Measurements from ENCODE around the gene CASZ1.

Gene CASZ1

DNA sequence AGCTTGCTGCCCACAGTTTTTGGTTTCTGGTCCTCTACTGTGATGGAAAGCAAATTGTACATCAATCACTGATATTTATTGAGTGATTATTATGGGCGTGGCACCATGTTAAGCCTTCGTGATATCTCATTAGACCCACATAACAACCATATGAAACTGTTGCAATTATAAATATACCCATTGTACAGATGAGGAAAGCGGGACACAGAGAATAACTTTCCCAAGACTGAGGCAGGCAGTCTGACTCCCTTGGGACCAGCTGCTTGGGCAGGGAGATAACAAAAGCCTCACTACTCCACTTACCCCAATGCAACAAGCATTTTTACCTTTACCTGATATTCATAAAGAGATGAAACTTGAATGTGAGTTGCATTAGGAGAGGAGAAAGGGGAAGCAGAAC, 4.3 kb upstream of the CASZ1 start:
- DNase-seq (ENCODE audit: insufficient read length, low spot score) (no peak), FAIRE-seq (no peak)
- no peak for TF ChIP-seq TAF1 (IDR thresholded peaks at IDR 0.05; ENCODE audit: low read depth, low read length)
- TF ChIP-seq POLR2AphosphoS5 (IDR thresholded peaks at IDR 0.05; ENCODE audit: low read depth, low read length), result no peak
- TF ChIP-seq POU2F2 (IDR thresholded peaks at IDR 0.05; ENCODE audit: low read depth, low read length), result no peak
- TF ChIP-seq SPI1 (IDR thresholded peaks at IDR 0.05; ENCODE audit: low read depth, low read length), result no peak
- TF ChIP-seq PAX5 (IDR thresholded peaks at IDR 0.05; ENCODE audit: insufficient read depth, low read length, severe bottlenecking), result no peak
- no peak for TF ChIP-seq POLR2A (IDR thresholded peaks at IDR 0.05; ENCODE audit: low read depth, low read length)

DNA sequence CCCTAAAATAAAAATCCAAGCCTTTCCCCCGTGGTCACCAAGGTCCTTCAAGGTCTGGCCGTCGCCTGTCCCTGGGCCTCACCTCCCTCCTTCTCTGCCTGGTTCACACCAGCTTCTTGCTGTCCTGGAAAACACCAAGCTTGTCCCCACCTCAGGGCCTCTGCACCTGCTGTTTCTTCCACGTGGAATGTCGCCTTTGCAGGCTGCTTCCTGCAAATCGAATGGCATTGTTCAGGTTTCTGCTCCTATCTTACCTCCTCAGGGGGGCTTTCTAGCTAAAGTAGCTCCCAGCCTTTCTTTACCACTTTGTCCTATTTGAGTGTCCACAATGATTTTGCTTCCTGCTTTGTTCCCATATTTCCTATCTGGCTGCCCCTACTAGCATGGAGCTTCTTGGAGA, 3.3 kb upstream of the CASZ1 start:
- no peak for TF ChIP-seq PAX5 (IDR thresholded peaks at IDR 0.05; ENCODE audit: insufficient read depth, low read length, severe bottlenecking)
- no peak for TF ChIP-seq SPI1 (IDR thresholded peaks at IDR 0.05; ENCODE audit: low read depth, low read length)
- no peak for TF ChIP-seq POLR2AphosphoS5 (IDR thresholded peaks at IDR 0.05; ENCODE audit: low read depth, low read length)
- TF ChIP-seq POLR2A (IDR thresholded peaks at IDR 0.05; ENCODE audit: low read depth, low read length), result no peak
- no peak for TF ChIP-seq TAF1 (IDR thresholded peaks at IDR 0.05; ENCODE audit: low read depth, low read length)
- no peak for TF ChIP-seq POU2F2 (IDR thresholded peaks at IDR 0.05; ENCODE audit: low read depth, low read length)
- FAIRE-seq (no peak), DNase-seq (ENCODE audit: insufficient read length, low spot score) (no peak)

DNA sequence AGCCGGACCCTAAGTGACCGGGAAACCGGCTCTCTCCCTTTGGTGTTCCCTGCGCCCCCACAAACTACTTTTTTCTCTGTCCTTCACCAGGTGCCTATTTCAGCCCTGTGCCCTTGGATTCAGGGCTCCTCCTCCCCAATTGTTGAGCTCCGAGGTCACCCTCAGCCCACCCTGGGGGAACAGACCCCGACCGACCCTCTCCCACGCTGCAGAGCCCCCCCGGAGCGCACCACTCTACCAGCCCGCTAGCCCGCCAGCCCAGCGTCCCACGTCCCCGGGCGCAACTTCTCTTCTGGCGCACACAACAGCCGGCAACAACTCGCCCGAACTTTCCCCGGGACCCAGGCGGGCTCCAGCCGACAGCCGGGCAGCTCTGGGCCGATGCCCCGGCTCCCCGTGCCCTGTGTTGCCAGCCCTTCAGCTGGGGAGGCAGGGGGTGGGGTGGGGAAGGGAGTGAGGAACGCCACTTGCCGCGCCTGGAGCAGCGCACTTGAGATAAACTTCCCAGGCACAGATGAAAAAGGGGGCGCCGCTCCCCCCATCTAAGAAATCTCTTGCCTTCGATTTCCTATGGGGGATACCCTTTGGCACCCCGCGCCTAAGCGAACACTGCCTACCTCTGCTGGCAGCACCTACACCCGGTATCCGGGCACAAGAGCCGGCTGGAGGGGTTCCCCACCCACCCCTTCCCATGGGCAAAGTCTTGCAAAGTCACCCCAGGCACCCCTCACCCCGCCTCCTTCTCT, 997 bp downstream of the CASZ1 start:
- no peak for DNase-seq (ENCODE audit: insufficient read length, low spot score)
- TF ChIP-seq POLR2A (IDR thresholded peaks at IDR 0.05; ENCODE audit: low read depth, low read length), result no peak
- TF ChIP-seq TAF1 (IDR thresholded peaks at IDR 0.05; ENCODE audit: low read depth, low read length), result no peak
- no peak for TF ChIP-seq POU2F2 (IDR thresholded peaks at IDR 0.05; ENCODE audit: low read depth, low read length)
- TF ChIP-seq PAX5 (IDR thresholded peaks at IDR 0.05; ENCODE audit: insufficient read depth, low read length, severe bottlenecking), result no peak
- TF ChIP-seq SPI1 (IDR thresholded peaks at IDR 0.05; ENCODE audit: low read depth, low read length), result no peak
- no peak for TF ChIP-seq POLR2AphosphoS5 (IDR thresholded peaks at IDR 0.05; ENCODE audit: low read depth, low read length)
- FAIRE-seq, result no peak

- TF ChIP-seq POLR2AphosphoS5 (IDR thresholded peaks at IDR 0.05; ENCODE audit: low read depth, low read length) (no peak), SPI1 (IDR thresholded peaks at IDR 0.05; ENCODE audit: low read depth, low read length) (no peak), TAF1 (IDR thresholded peaks at IDR 0.05; ENCODE audit: low read depth, low read length) (no peak), POLR2A (IDR thresholded peaks at IDR 0.05; ENCODE audit: low read depth, low read length) (no peak), POU2F2 (IDR thresholded peaks at IDR 0.05; ENCODE audit: low read depth, low read length) (no peak), PAX5 (IDR thresholded peaks at IDR 0.05; ENCODE audit: insufficient read depth, low read length, severe bottlenecking) (no peak)
- no peak for DNase-seq (ENCODE audit: insufficient read length, low spot score)
- FAIRE-seq, result no peak
Observed at GRCh38 chr1:10794724-10795275, 1.6 kb downstream of the CASZ1 start.

DNA sequence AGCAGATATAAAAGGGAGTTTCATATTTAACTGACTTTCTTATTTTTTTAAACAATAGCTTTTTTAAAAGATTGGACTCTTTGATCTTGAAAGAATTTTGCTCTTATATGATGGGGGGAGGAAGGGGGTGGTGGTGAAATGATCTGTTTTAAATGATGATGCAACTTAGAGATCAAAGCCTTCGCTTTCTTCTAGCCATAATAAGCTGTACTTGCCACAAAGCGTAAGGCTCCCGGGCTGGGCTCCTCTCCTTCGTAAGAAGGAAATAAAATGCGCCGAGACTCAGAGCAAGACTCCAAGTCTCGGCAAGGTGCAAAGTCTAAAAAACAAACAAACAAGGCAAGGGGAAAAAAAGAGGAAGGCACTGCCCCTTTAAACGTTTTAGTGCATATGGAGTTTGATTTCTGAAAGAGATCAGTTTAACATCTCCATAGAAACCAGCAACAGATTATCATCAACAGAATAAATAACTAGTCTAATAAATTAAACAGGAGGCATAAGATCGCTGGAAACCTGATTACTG, 3.3 kb downstream of the CASZ1 start:
- no peak for TF ChIP-seq SPI1 (IDR thresholded peaks at IDR 0.05; ENCODE audit: low read depth, low read length)
- TF ChIP-seq PAX5 (IDR thresholded peaks at IDR 0.05; ENCODE audit: insufficient read depth, low read length, severe bottlenecking), result no peak
- TF ChIP-seq POLR2AphosphoS5 (IDR thresholded peaks at IDR 0.05; ENCODE audit: low read depth, low read length), result no peak
- TF ChIP-seq POLR2A (IDR thresholded peaks at IDR 0.05; ENCODE audit: low read depth, low read length), result no peak
- FAIRE-seq, result no peak
- DNase-seq (ENCODE audit: insufficient read length, low spot score), result no peak

- FAIRE-seq (no peak), DNase-seq (ENCODE audit: insufficient read length, low spot score) (no peak)
- TF ChIP-seq POLR2A (IDR thresholded peaks at IDR 0.05; ENCODE audit: low read depth, low read length) (no peak), POLR2AphosphoS5 (IDR thresholded peaks at IDR 0.05; ENCODE audit: low read depth, low read length) (no peak), PAX5 (IDR thresholded peaks at IDR 0.05; ENCODE audit: insufficient read depth, low read length, severe bottlenecking) (no peak), SPI1 (IDR thresholded peaks at IDR 0.05; ENCODE audit: low read depth, low read length) (no peak), TAF1 (IDR thresholded peaks at IDR 0.05; ENCODE audit: low read depth, low read length) (no peak), POU2F2 (IDR thresholded peaks at IDR 0.05; ENCODE audit: low read depth, low read length) (no peak)
Observed at GRCh38 chr1:10791105-10791951, 5.1 kb downstream of the CASZ1 start.

DNA sequence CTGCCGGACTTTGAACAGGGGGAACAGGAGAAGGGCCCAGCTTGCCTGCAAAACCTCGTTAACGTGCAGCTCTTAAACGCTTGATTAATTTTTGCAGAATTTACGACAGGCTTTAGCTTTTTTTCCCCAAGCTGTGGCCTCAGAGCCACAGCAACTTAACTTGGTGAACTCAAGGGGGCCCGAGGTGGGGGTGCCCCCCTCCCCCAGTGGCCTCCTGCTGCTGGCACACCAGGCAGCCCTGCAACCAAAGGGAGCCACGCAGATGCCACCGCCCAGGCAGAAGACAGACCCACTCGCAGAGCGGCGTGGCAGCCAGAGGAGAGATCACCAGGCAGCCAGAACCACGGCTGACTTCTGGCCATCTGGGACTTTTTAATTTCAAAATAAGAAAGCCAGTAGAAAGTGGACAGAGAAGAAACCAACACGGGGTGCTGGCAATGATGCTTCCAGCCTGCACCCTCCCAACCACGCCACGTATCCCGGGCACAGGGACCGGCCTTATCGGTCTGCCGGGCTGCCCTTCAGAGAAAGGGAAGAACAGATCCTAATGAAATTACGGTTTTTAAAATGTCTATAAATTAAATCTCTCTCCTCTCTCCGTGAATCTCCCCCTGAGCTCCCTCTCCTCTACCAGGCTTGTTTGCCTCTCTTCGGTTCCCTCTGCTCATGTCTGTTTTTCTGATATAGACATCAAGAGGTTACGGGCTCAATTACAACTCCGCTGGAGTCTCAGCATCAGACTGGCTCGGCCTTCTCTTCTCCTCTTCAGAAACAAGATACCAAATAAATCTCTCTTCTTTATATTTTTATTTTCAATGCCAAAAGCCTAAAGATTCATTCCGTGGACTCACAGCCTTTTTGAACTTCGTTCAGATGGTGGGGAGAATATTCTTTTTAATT, 6.4 kb downstream of the CASZ1 start:
- TF ChIP-seq SPI1 (IDR thresholded peaks at IDR 0.05; ENCODE audit: low read depth, low read length), result no peak
- TF ChIP-seq PAX5 (IDR thresholded peaks at IDR 0.05; ENCODE audit: insufficient read depth, low read length, severe bottlenecking), result no peak
- TF ChIP-seq TAF1 (IDR thresholded peaks at IDR 0.05; ENCODE audit: low read depth, low read length), result no peak
- no peak for TF ChIP-seq POU2F2 (IDR thresholded peaks at IDR 0.05; ENCODE audit: low read depth, low read length)
- TF ChIP-seq POLR2AphosphoS5 (IDR thresholded peaks at IDR 0.05; ENCODE audit: low read depth, low read length), result no peak
- TF ChIP-seq POLR2A (IDR thresholded peaks at IDR 0.05; ENCODE audit: low read depth, low read length), result no peak
- DNase-seq (ENCODE audit: insufficient read length, low spot score) (no peak), FAIRE-seq (no peak)

- FAIRE-seq (no peak), DNase-seq (ENCODE audit: insufficient read length, low spot score) (no peak)
- no peak for TF ChIP-seq POU2F2 (IDR thresholded peaks at IDR 0.05; ENCODE audit: low read depth, low read length)
- no peak for TF ChIP-seq POLR2A (IDR thresholded peaks at IDR 0.05; ENCODE audit: low read depth, low read length)
- no peak for TF ChIP-seq SPI1 (IDR thresholded peaks at IDR 0.05; ENCODE audit: low read depth, low read length)
- TF ChIP-seq TAF1 (IDR thresholded peaks at IDR 0.05; ENCODE audit: low read depth, low read length), result no peak
- no peak for TF ChIP-seq PAX5 (IDR thresholded peaks at IDR 0.05; ENCODE audit: insufficient read depth, low read length, severe bottlenecking)
- TF ChIP-seq POLR2AphosphoS5 (IDR thresholded peaks at IDR 0.05; ENCODE audit: low read depth, low read length), result no peak
Observed at GRCh38 chr1:10789047-10789791, 7.2 kb downstream of the CASZ1 start.
